IMR-90 (cell line): ENCODE measurements around the gene MSH3. TPM values are rescaled to one million over a fixed set of nuclear protein-coding genes. Genes with fewer than 3 reads are reported as not detected.

Experiments used
- ATAC-seq: fragments of 200-7000 bp; cut with Tn5 transposase; 2 replicates; pipeline ENCODE4 v1.9.1; 2020; ENCODE audit warnings: low read depth, mild to moderate bottlenecking, moderate library complexity
- BruUV-seq: library from RNA; stranded (reverse); fragments of 400-500 nt; replicated peaks from 2 replicates; lab custom pipeline; 2021; lab: Mats Ljungman, UMichigan
- CTCF ChIA-PET: fragments of 300-600 bp; formaldehyde crosslinking; extraction: SDS; loops from one replicate; lab custom pipeline; 2021; ENCODE audit warnings: antibody characterized with exemption; lab: Yijun Ruan, JAX
- POLR2A ChIA-PET: fragments of 300-600 bp; sonication (Branson Sonifier 250); formaldehyde crosslinking; loops from one replicate; lab custom pipeline; 2022; ENCODE audit warnings: antibody characterized with exemption; ENCODE audit not compliant: unreplicated experiment; lab: Charles Lee
- DNase-seq: peaks from one replicate; pipeline ENCODE4 v3.0.0; 2013
- H2AFZ ChIP-seq: replicated peaks from 2 replicates; pipeline ENCODE3; 2013; ENCODE audit warnings: low read length, mild to moderate bottlenecking; ENCODE audit not compliant: poor library complexity
- H2AK5ac ChIP-seq: 2 replicates; pipeline ENCODE4 v1.6.1; 2013; ENCODE audit warnings: low read depth, low read length, inconsistent platforms
- H2AK9ac ChIP-seq: replicated peaks from 2 replicates; pipeline ENCODE3; 2013; ENCODE audit warnings: mild to moderate bottlenecking, low read depth, low read length, moderate library complexity; ENCODE audit not compliant: poor library complexity
- H2BK120ac ChIP-seq: 2 replicates; pipeline ENCODE4 v1.6.1; 2013; ENCODE audit warnings: low read depth, low read length, inconsistent platforms
- H2BK15ac ChIP-seq: 3 replicates; pipeline ENCODE4 v1.6.1; 2013; ENCODE audit warnings: low read depth, low read length, inconsistent platforms
- H2BK20ac ChIP-seq: 2 replicates; pipeline ENCODE4 v1.6.1; 2013; ENCODE audit warnings: low read depth, mild to moderate bottlenecking, inconsistent platforms, low read length, moderate library complexity
- H2BK5ac ChIP-seq: 2 replicates; pipeline ENCODE4 v1.6.1; 2013; ENCODE audit warnings: mild to moderate bottlenecking, low read depth, low read length, inconsistent platforms; ENCODE audit not compliant: poor library complexity, severe bottlenecking
- H3K14ac ChIP-seq: replicated peaks from 2 replicates; pipeline ENCODE4 v1.6.1; 2013; ENCODE audit warnings: low read depth, low read length, inconsistent platforms
- H3K18ac ChIP-seq: 2 replicates; pipeline ENCODE4 v1.6.1; 2013; ENCODE audit warnings: low read depth, low read length, control low read depth
- H3K23ac ChIP-seq: 2 replicates; pipeline ENCODE4 v1.6.1; 2013; ENCODE audit warnings: low read depth, low read length, inconsistent platforms
- H3K27ac ChIP-seq: 2 replicates; pipeline ENCODE4 v1.5.1; 2013; ENCODE audit warnings: mild to moderate bottlenecking, control low read depth, low read length; ENCODE audit not compliant: insufficient read depth
- H3K27me3 ChIP-seq: 2 replicates; pipeline ENCODE4 v1.6.1; 2013; ENCODE audit warnings: low read length; ENCODE audit not compliant: control insufficient read depth, insufficient read depth
- H3K36me3 ChIP-seq: 2 replicates; pipeline ENCODE4 v1.6.1; 2013; ENCODE audit warnings: low read length, mixed read lengths; ENCODE audit not compliant: control insufficient read depth, insufficient read depth
- H3K4ac ChIP-seq: 2 replicates; pipeline ENCODE4 v1.6.1; 2013; ENCODE audit warnings: low read depth, low read length, inconsistent platforms
- H3K4me1 ChIP-seq: 2 replicates; pipeline ENCODE4 v1.6.1; 2013; ENCODE audit warnings: low read length, mixed read lengths; ENCODE audit not compliant: control insufficient read depth, insufficient read depth
- H3K4me2 ChIP-seq: 2 replicates; pipeline ENCODE4 v1.6.1; 2013; ENCODE audit warnings: low read depth, mild to moderate bottlenecking, control low read depth, low read length, moderate library complexity
- H3K4me3 ChIP-seq: 2 replicates; pipeline ENCODE4 v1.5.1; 2013; ENCODE audit warnings: low read depth, mild to moderate bottlenecking, control low read depth, low read length, moderate library complexity; ENCODE audit not compliant: insufficient read depth
- H3K56ac ChIP-seq: 2 replicates; pipeline ENCODE4 v1.6.1; 2013; ENCODE audit warnings: low read length, inconsistent platforms; ENCODE audit not compliant: insufficient read depth; ENCODE audit errors: extremely low read depth
- H3K79me1 ChIP-seq, 2 experiments: 2 replicates each; pipeline ENCODE4 v1.6.1; 2013; ENCODE audit warnings: low read length in 2 of 2, inconsistent platforms in 1 of 2, low read depth in 1 of 2
- H3K9ac ChIP-seq: 2 replicates; pipeline ENCODE4 v1.6.1; 2013; ENCODE audit warnings: low read depth, low read length, control low read depth
- H3K9me1 ChIP-seq: 2 replicates; pipeline ENCODE4 v1.6.1; 2013; ENCODE audit warnings: low read length, inconsistent platforms; ENCODE audit not compliant: insufficient read depth
- H3K9me3 ChIP-seq: 2 replicates; pipeline ENCODE4 v1.6.1; 2013; ENCODE audit warnings: low read length; ENCODE audit not compliant: control insufficient read depth, insufficient read depth
- H4K20me1 ChIP-seq: 2 replicates; pipeline ENCODE4 v1.6.1; 2013; ENCODE audit warnings: low read length, inconsistent platforms; ENCODE audit not compliant: insufficient read depth
- H4K5ac ChIP-seq: 2 replicates; pipeline ENCODE4 v1.6.1; 2013; ENCODE audit warnings: mild to moderate bottlenecking, low read depth, low read length, control low read depth
- H4K8ac ChIP-seq, 2 experiments: 2 replicates each; pipeline ENCODE4 v1.6.1; 2013; ENCODE audit warnings: low read depth in 2 of 2, low read length in 2 of 2, control low read depth in 1 of 2, inconsistent platforms in 1 of 2
- H4K91ac ChIP-seq: 2 replicates; pipeline ENCODE4 v1.6.1; 2013; ENCODE audit warnings: low read depth, low read length, inconsistent platforms; ENCODE audit not compliant: insufficient read depth
- CTCF ChIP-seq: conservative IDR thresholded peaks from 2 replicates; pipeline ENCODE4 v1.5.1; 2012; ENCODE audit warnings: mild to moderate bottlenecking, low read depth, low read length, improper control_type of control experiment
- MAFK ChIP-seq: IDR thresholded peaks from 2 replicates; pipeline ENCODE4 v1.6.1; 2012; ENCODE audit warnings: low read depth, low read length, improper control_type of control experiment
- NFE2L2 ChIP-seq: fragments of 150-350 bp; IDR thresholded peaks from 2 replicates; pipeline ENCODE4 v1.6.1; 2016; ENCODE audit warnings: low read depth, mild to moderate bottlenecking, low read length
- RCOR1 ChIP-seq: IDR thresholded peaks from 2 replicates; pipeline ENCODE4 v1.6.1; 2012; ENCODE audit warnings: mild to moderate bottlenecking, low read length, improper control_type of control experiment; ENCODE audit not compliant: insufficient replicate concordance
- RFX5 ChIP-seq: IDR thresholded peaks from 2 replicates; pipeline ENCODE4 v1.8.0; 2012; ENCODE audit warnings: low read depth, mild to moderate bottlenecking, low read length, moderate library complexity
- SMC3 ChIP-seq: fragments of 150-350 bp; IDR thresholded peaks from 2 replicates; pipeline ENCODE4 v1.6.1; 2016; ENCODE audit warnings: low read depth, mild to moderate bottlenecking, antibody characterized with exemption, low read length, moderate library complexity
- USF2 ChIP-seq: fragments of 150-350 bp; IDR thresholded peaks from 2 replicates; pipeline ENCODE4 v1.6.1; 2017; ENCODE audit warnings: mild to moderate bottlenecking, antibody characterized with exemption, low read length, low read depth
- WGBS, 2 experiments: methylation state at CpG; one replicate each; pipeline versions ENCODE4 v1.1.5 to v1.1.7; 2013; ENCODE audit warnings: missing lambda C conversion rate in 2 of 2; ENCODE audit not compliant: insufficient read length in 1 of 2; ENCODE audit errors: extremely low coverage in 2 of 2; 5-methylcytosine and 5-hydroxymethylcytosine counted together
- dilution Hi-C: fragments of 300-500 bp; cut with HindIII; formaldehyde crosslinking; loops from one replicate; pipeline ENCODE4 v1.14.3; 2018; ENCODE audit warnings: low sequenced_read_pairs; ENCODE audit not compliant: unreplicated experiment
- in situ Hi-C: fragments of 300-500 bp; cut with MboI; formaldehyde crosslinking; loops from 3 replicates; pipeline ENCODE4 v1.14.3; 2019; ENCODE audit warnings: low sequenced_read_pairs, inconsistent platforms, mixed read lengths
- intact Hi-C: fragments of 100-400 bp; cut with micrococcal nuclease; formaldehyde crosslinking; loops from 2 replicates; pipeline ENCODE4 v1.10.0; 2022
- polyA plus RNA-seq, 3 experiments: library from polyadenylated mRNA; depleted of rRNA; stranded (reverse); fragments of >200 nt; gene quantifications; 2 replicates each; pipeline ENCODE4 v1.2.3, GENCODE V29; 2012; ENCODE audit warnings: low replicate concordance in 1 of 3
- total RNA-seq: library from RNA; depleted of rRNA; stranded (reverse); fragments of >200 nt; gene quantifications from 2 replicates; pipeline ENCODE4 v1.2.3, GENCODE V29; 2012

MSH3 gene
- total and polyA plus RNA-seq, 2 of the 4 experiments (the other 2 are of a cell fraction), result 4.6 to 13.3 TPM

GRCh38 chr5:80877592-80877991, 223.1 kb downstream of the MSH3 start:
- BruUV-seq, result no TSS peak
- no peak overlapping the region for H2BK5ac ChIP-seq

More at GRCh38 chr5:80877592-80877991, 223.1 kb downstream of the MSH3 start:
- H3K9ac ChIP-seq, result no peak overlapping the region
- no peaks in the 10 kb centered on the region for H3K27me3 ChIP-seq
- H3K4me2 ChIP-seq, result no peak overlapping the region
- no peak overlapping the region for H3K18ac ChIP-seq
- H3K4ac ChIP-seq, result no peak overlapping the region
- no peak overlapping the region for H2BK120ac ChIP-seq
- H3K56ac ChIP-seq, result no peak overlapping the region
- H2AK5ac ChIP-seq, result no peak overlapping the region
- H3K27ac ChIP-seq, result no peak overlapping the region
- ChIA-PET CTCF (no interaction called here), POLR2A (no interaction called here)
- no peak overlapping the region for H3K4me3 ChIP-seq
- no peak overlapping the region for H4K5ac ChIP-seq
- peaks cover 12% of the 10 kb centered on the region for H3K36me3 ChIP-seq
- TF ChIP-seq SMC3, result no peak
- TF ChIP-seq MAFK, result no peak
- no peak for TF ChIP-seq CTCF
- TF ChIP-seq RFX5, result no peak
- no peak for TF ChIP-seq RCOR1
- no peak for TF ChIP-seq NFE2L2
- TF ChIP-seq USF2, result no peak
- H3K9me3 ChIP-seq, result no peaks in the 10 kb centered on the region
- H2AK9ac ChIP-seq, result no peak overlapping the region
- no peaks in the 10 kb centered on the region; the same call in 1 of the 2 replicates for H3K9me1 ChIP-seq
- H3K79me1 ChIP-seq, result no peaks in the 10 kb centered on the region
- H3K23ac ChIP-seq, result no peak overlapping the region
- H2BK20ac ChIP-seq, result no peak overlapping the region
- dilution Hi-C loops (no loop called here), intact Hi-C loops (no loop called here), in situ Hi-C loops (no loop called here)
- ATAC-seq (no peak), DNase-seq (no peak)
- H3K14ac ChIP-seq, result no peak overlapping the region
- WGBS, 2 experiments, result 90% methylated on average over 2 of the region's 3 CpGs; no CpG with 5 or more reads in 1 of the 2 experiments
- no peak overlapping the region for H4K8ac ChIP-seq
- H4K91ac ChIP-seq, result no peak overlapping the region
- H2AFZ ChIP-seq, result no peak overlapping the region
- no peak overlapping the region for H2BK15ac ChIP-seq
- H4K20me1 ChIP-seq, result no peaks in the 10 kb centered on the region
- no peaks in the 10 kb centered on the region for H3K4me1 ChIP-seq
